Germinal center (tissue), 1 donor: ENCODE results near the gene THG1L.
"Not testable (repeated sequence)": the region's sequence is repeated elsewhere in the genome, so short reads cannot be mapped to it uniquely, and the experiment has no call there.

Source experiments
- DNase-seq: peaks from one replicate; pipeline ENCODE4 v3.0.0; 2012; ENCODE audit warnings: mixed read lengths, low spot score

The THG1L gene

DNA sequence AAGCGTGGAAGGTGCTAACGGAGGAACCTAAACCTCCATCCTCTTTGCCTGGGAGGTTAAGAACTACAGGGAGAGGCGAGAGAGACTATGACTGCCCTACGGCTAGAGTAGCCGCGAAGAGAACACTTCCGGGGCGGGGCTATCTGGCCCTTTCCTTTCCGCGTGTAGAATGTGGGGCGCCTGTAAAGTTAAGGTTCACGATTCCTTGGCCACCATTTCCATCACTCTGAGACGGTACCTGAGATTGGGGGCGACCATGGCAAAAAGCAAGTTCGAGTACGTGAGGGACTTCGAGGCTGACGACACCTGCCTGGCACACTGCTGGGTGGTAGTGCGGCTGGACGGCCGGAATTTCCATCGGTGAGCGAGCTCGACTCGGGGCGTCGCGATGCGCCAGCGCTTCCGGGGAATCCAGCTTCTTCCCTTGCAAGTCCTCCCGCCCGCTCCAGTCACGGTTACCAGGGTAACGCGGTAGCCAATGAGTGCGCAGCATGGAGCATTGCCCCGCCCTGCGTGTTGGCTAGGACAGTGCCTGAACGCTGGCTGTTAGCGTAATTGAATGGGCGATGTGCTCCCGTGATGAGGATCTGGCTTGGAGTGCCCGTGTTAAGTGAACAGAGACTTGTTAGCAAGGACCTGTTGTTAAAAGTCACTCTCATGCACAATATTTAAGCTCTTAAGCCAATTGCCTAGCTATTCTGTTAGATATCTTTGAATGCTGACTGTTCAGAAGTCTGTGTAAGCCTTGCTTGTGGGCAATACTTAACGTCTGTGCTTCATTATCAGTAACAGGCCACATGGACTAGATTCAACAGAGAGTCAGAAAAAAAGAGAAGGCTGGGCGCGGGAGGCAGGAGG, at the start of gene THG1L:
THG1L (plus strand) TSS at position 149 of the 858 bp plus-strand sequence; CDS start at position 170, 21 bp downstream.
- DNase-seq = peak; percentile 98

GRCh38 chr5:157682257-157682656, 49.0 kb upstream of the THG1L start:
- no peak for DNase-seq

GRCh38 chr5:157686276-157687197, 44.7 kb upstream of the THG1L start:
- DNase-seq = not testable (repeated sequence)

- no peak for DNase-seq
Observed at GRCh38 chr5:157687198-157687554, 44.0 kb upstream of the THG1L start.

- DNase-seq = peak; percentile 43
Observed at GRCh38 chr5:157689942-157690689, 41.1 kb upstream of the THG1L start.

GRCh38 chr5:157690690-157691433, 40.4 kb upstream of the THG1L start:
- no peak for DNase-seq

- DNase-seq = not testable (repeated sequence)
Observed at GRCh38 chr5:157693816-157694215, 37.4 kb upstream of the THG1L start.

- DNase-seq = not testable (repeated sequence)
Observed at GRCh38 chr5:157696154-157696553, 35.1 kb upstream of the THG1L start.

GRCh38 chr5:157698674-157699073, 32.5 kb upstream of the THG1L start:
- not testable (repeated sequence) for DNase-seq

- no peak for DNase-seq
Observed at GRCh38 chr5:157703736-157704135, 27.5 kb upstream of the THG1L start.

DNA sequence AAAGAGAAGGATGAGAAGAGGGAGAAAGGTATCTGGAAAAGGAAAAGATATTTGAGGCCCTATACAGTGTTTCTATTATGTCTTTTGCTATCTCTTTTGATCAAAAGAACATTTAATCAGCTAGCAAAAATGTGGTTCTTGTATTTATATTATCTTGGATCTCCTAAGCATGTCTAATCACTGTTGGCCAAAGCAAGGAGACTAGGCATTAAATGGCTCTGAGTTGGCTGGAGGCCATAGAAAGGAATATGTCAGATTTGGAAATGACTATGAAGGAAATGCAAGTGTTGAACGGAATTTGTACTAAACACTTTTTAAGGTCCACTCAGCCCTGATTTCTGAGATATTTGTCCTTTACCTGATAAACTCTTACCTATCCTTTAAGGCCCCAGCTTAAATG, 22.4 kb upstream of the THG1L start:
- no peak for DNase-seq

DNA sequence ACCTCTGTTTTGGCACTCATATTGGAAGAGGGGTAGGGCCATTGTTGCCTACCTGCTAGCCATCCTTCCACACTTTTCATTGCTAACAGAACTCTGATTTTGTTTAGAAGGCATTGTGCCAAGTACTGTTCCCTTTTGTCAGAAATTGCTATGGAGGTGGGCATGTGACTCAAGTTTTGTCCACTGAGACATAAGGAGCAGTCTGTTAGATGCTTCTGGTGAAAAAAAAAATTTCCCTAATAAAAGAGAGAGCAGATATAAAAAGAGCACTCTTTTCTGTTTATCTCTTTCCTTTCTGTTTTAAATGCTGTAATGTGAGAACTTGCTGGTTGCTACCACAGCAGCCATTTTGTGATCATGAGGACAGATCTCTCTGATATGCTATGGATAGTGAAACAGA, 21.9 kb upstream of the THG1L start:
- DNase-seq = no peak

DNA sequence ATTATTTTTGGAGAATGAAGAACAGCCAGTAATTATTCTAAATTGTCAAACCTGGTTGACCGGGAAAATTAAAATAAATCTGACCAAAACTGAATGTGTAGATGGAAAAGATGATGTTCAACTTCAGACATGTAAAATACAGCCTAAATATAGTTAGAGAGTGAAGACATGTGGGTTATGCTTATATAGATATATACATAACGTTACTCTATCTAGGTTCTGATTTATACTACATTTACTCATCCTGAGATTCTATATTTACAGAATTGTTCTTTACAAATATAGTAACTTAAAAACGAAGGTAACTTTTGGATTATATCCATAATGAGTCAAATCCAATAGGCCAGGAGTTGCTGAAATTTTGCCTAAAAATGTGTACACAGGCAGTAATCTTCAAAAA, 20.8 kb upstream of the THG1L start:
- DNase-seq = no peak

DNA sequence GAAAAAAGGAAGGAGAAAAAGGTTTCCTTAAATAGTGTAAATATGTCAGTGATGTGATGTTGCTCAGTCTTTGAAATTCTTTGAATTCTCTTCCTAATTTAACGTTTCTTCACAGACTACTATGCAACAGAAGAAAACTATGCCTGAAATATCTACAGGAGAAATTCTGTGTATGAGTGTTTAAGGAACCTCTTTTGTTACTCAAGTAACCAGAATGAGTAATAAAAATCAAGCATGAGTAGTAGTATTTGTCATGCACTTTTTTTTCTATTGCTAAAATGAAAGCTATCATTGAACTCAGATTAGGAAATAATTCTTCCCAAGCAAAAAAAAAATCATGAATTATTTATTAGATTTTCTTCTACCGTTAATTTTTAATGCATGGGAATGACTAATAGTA, 20.3 kb upstream of the THG1L start:
- no peak for DNase-seq

GRCh38 chr5:157713830-157714595, 17.2 kb upstream of the THG1L start:
- no peak for DNase-seq

- DNase-seq = no peak
Observed at GRCh38 chr5:157714596-157714864, 16.7 kb upstream of the THG1L start.

GRCh38 chr5:157718519-157718918, 12.7 kb upstream of the THG1L start:
- peak; percentile 47 for DNase-seq

- DNase-seq = no peak
Observed at GRCh38 chr5:157719245-157719644, 12.0 kb upstream of the THG1L start.

- no peak for DNase-seq
Observed at GRCh38 chr5:157721159-157721558, 10.1 kb upstream of the THG1L start.

- not testable (repeated sequence) for DNase-seq
Observed at GRCh38 chr5:157722895-157723294, 8.3 kb upstream of the THG1L start.

- DNase-seq = not testable (repeated sequence)
Observed at GRCh38 chr5:157726607-157727006, 4.6 kb upstream of the THG1L start.
